C4-2B (cell line): ENCODE measurements around the gene SLC9A5.

Experiments
- CTCF ChIP-seq: fragments of 450-650 bp; conservative IDR thresholded peaks from 2 replicates; pipeline ENCODE4 v1.5.1; 2017; ENCODE audit warnings: mild to moderate bottlenecking
- ZFX ChIP-seq: fragments of 450-650 bp; IDR thresholded peaks from 2 replicates; pipeline ENCODE4 v1.6.1; 2017

GRCh38 chr16:67311607-67312488 lies 63.1 kb downstream of the SLC9A5 start:
- TF ChIP-seq CTCF (no peak), ZFX (no peak)
